HEK293 (cell line): Measurements from ENCODE around the gene RSPRY1.

Experiments
- CTCF ChIA-PET: fragments of 350-600 bp; formaldehyde crosslinking; extraction: SDS; loops from one replicate; lab custom pipeline; 2021; ENCODE audit warnings: antibody characterized with exemption; lab: Yijun Ruan, JAX
- POLR2A ChIA-PET: fragments of 300-600 bp; formaldehyde crosslinking; extraction: SDS; loops from one replicate; lab custom pipeline; 2020; ENCODE audit warnings: antibody characterized with exemption, inconsistent platforms; lab: Yijun Ruan, JAX
- H3K27ac ChIP-seq: fragments of 200-500 bp; sonication (Bioruptor generic); 2 replicates; pipeline ENCODE4 v1.5.1; 2014; ENCODE audit warnings: low read depth, low read length, control low read depth, inconsistent platforms; ENCODE audit errors: extremely low read depth
- H3K36me3 ChIP-seq, 2 experiments: fragments of 200-500 bp in 1 of 2; sonication (Bioruptor generic) in 1 of 2; 1 replicate in 1 of 2; 2 replicates in 1 of 2; pipeline ENCODE4 v1.5.1; 2014 to 2017; ENCODE audit warnings: inconsistent platforms in 2 of 2, low read length in 2 of 2; ENCODE audit not compliant: control insufficient read depth in 2 of 2, insufficient read depth in 1 of 2
- H3K4me1 ChIP-seq: fragments of 200-500 bp; sonication (Bioruptor generic); 2 replicates; pipeline ENCODE4 v1.5.1; 2014; ENCODE audit warnings: mild to moderate bottlenecking, low read length, inconsistent platforms; ENCODE audit not compliant: control insufficient read depth, insufficient read depth
- H3K4me3 ChIP-seq: 2 replicates; pipeline ENCODE4 v1.5.1; 2011; ENCODE audit warnings: low read depth, mild to moderate bottlenecking, control low read depth, low read length, moderate library complexity
- H3K9me3 ChIP-seq: fragments of 200-500 bp; sonication (Bioruptor generic); 2 replicates; pipeline ENCODE4 v1.5.1; 2014; ENCODE audit warnings: low read depth, low read length, inconsistent platforms; ENCODE audit not compliant: control insufficient read depth, insufficient read depth
- SCRT1 ChIP-seq: fragments of 450-650 bp; formaldehyde crosslinking; IDR thresholded peaks from 2 replicates; pipeline ENCODE4 v1.5.1; 2016; ENCODE audit warnings: missing biosample characterization, missing genetic modification characterization, borderline replicate concordance
- SCRT2 ChIP-seq: fragments of 450-650 bp; formaldehyde crosslinking; IDR thresholded peaks from 2 replicates; pipeline ENCODE4 v1.5.1; 2016; ENCODE audit warnings: missing biosample characterization, missing genetic modification characterization
- ZFHX2 ChIP-seq: fragments of 450-650 bp; formaldehyde crosslinking; conservative IDR thresholded peaks from 2 replicates; pipeline ENCODE4 v1.5.1; 2016; ENCODE audit warnings: missing biosample characterization, missing genetic modification characterization
- ZFP41 ChIP-seq: fragments of 450-650 bp; formaldehyde crosslinking; IDR thresholded peaks from 2 replicates; pipeline ENCODE4 v1.5.1; 2016; ENCODE audit warnings: missing biosample characterization, missing genetic modification characterization, borderline replicate concordance
- ZIC2 ChIP-seq: fragments of 450-650 bp; formaldehyde crosslinking; IDR thresholded peaks from 2 replicates; pipeline ENCODE4 v1.5.1; 2016; ENCODE audit warnings: missing biosample characterization, missing genetic modification characterization
- ZNF211 ChIP-seq: fragments of 450-650 bp; formaldehyde crosslinking; IDR thresholded peaks from 2 replicates; pipeline ENCODE4 v1.5.1; 2016; ENCODE audit warnings: low read depth, missing biosample characterization, missing genetic modification characterization
- ZNF23 ChIP-seq: fragments of 450-650 bp; formaldehyde crosslinking; IDR thresholded peaks from 2 replicates; pipeline ENCODE4 v1.5.1; 2016; ENCODE audit warnings: missing biosample characterization, missing genetic modification characterization, borderline replicate concordance
- ZNF292 ChIP-seq: fragments of 450-650 bp; formaldehyde crosslinking; IDR thresholded peaks from 2 replicates; pipeline ENCODE4 v1.5.1; 2016; ENCODE audit warnings: low read depth, missing biosample characterization, missing genetic modification characterization, borderline replicate concordance
- ZNF37A ChIP-seq: fragments of 450-650 bp; IDR thresholded peaks from 2 replicates; pipeline ENCODE4 v1.5.1; 2018; ENCODE audit warnings: missing biosample characterization, missing genetic modification characterization
- ZNF600 ChIP-seq: fragments of 450-650 bp; formaldehyde crosslinking; IDR thresholded peaks from 2 replicates; pipeline ENCODE4 v1.5.1; 2016; ENCODE audit warnings: missing biosample characterization, missing genetic modification characterization
- ZNF610 ChIP-seq: fragments of 450-650 bp; formaldehyde crosslinking; IDR thresholded peaks from 2 replicates; pipeline ENCODE4 v1.5.1; 2016; ENCODE audit warnings: missing biosample characterization, missing genetic modification characterization, borderline replicate concordance
- TF ChIP-seq, protein P1 (sequence below): fragments of 450-650 bp; formaldehyde crosslinking; IDR thresholded peaks from 2 replicates; pipeline ENCODE4 v1.5.1; 2016; ENCODE audit warnings: missing biosample characterization, missing genetic modification characterization

The RSPRY1 gene

DNA sequence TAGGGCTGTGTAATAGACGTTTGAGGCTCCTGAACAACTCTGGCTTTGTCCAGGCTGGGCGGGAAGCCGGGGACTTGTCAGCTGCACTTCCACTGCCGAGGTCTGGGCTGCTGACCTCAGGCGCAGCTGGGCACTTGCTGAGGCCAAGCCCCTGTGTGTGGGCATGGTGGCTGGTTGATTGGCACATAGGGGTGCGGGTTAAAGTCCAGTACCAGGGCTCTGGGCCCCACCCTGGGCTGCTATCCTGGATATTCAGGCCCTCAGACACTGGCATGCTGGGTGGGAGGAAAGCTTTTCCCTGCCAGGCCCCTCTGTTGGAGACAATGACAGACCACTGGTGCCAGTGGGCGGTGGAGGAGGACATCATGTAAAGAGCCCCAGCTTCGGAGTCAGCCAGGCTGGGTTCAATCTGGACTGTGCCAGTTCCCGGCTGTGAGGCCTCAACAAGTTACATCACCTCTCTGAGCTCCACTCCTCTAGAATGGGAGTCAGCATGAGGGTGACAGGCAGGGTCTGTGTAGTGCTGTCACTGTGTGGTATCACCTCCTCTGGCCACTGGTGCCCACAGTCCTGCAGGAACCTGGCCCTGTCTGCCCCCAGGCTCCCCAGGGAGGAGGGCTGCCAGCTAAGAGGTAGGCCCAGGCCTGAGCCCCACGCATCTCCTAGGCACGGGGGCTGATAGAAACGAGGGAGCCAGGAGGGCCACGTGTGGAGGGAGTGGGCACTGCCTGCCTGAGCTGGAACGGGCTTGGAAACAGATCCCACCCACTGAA is 42.8 kb upstream of the RSPRY1 start:
- no peaks in the 10 kb centered on the region for H3K36me3 ChIP-seq
- no peak for TF ChIP-seq ZNF37A (tag by site-specific recombination)
- 0 out of 2 replicates have a peak, but pooled peaks have one; percentile 7 for TF ChIP-seq ZFHX2 (tag by site-specific recombination)
- TF ChIP-seq ZNF610 (tag by site-specific recombination), result no peak
- TF ChIP-seq ZNF292 (tag by site-specific recombination), result no peak
- TF ChIP-seq, all 188 proteins: peak for 1
- H3K27ac ChIP-seq, result no peak overlapping the region
- POLR2A ChIA-PET, result no interaction called here
- H3K4me1 ChIP-seq, result no peaks in the 10 kb centered on the region
- no peaks in the 10 kb centered on the region for H3K9me3 ChIP-seq
- CTCF ChIA-PET, result interaction anchor here (0.6 to 0.7 kb wide), 2 partner anchors 47 to 51 kb away, joined by 3 read pairs; partner anchors contain the start of gene CPNE2
- no peak overlapping the region for H3K4me3 ChIP-seq

DNA sequence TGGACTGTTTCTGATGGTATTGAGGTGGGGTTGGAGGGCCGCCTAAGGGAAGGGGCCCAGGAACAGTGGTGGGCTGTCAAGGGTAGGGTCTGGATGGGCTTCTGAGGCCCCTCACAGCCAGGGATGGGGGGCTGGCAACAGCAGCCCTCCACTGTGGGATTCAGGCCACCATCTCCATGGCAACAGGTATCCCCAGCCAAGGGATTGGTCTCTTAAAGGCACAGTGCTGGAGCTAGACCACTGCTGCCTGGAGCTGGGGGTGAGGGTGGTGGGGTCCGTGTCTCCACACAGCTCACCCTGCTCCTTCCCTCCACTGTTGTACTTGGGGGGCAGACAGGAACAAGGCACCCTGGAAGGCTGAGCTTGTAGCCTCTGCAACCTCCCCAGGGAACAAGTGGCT is 42.1 kb upstream of the RSPRY1 start:
- no peaks in the 10 kb centered on the region for H3K4me1 ChIP-seq
- H3K4me3 ChIP-seq, result no peak overlapping the region
- H3K27ac ChIP-seq, result no peak overlapping the region
- ChIA-PET CTCF (interaction anchor here (0.6 to 1.2 kb wide), 2 partner anchors 46 to 60 kb away, joined by 3 read pairs; no protein-coding TSS in a partner anchor), POLR2A (no interaction called here)
- no peaks in the 10 kb centered on the region for H3K36me3 ChIP-seq
- no peaks in the 10 kb centered on the region for H3K9me3 ChIP-seq
- TF ChIP-seq ZNF211 (tag by site-specific recombination), result no peak
- TF ChIP-seq SCRT2 (tag by site-specific recombination), result peak; percentile 90
- TF ChIP-seq ZNF600 (tag by site-specific recombination), result no peak
- no peak for TF ChIP-seq ZFP41
- TF ChIP-seq ZNF23 (tag by site-specific recombination), result no peak
- peak; percentile 77; the same call in 1 of the 2 replicates for TF ChIP-seq SCRT1 (tag by site-specific recombination)
- TF ChIP-seq, all 188 proteins: peak for 2

DNA sequence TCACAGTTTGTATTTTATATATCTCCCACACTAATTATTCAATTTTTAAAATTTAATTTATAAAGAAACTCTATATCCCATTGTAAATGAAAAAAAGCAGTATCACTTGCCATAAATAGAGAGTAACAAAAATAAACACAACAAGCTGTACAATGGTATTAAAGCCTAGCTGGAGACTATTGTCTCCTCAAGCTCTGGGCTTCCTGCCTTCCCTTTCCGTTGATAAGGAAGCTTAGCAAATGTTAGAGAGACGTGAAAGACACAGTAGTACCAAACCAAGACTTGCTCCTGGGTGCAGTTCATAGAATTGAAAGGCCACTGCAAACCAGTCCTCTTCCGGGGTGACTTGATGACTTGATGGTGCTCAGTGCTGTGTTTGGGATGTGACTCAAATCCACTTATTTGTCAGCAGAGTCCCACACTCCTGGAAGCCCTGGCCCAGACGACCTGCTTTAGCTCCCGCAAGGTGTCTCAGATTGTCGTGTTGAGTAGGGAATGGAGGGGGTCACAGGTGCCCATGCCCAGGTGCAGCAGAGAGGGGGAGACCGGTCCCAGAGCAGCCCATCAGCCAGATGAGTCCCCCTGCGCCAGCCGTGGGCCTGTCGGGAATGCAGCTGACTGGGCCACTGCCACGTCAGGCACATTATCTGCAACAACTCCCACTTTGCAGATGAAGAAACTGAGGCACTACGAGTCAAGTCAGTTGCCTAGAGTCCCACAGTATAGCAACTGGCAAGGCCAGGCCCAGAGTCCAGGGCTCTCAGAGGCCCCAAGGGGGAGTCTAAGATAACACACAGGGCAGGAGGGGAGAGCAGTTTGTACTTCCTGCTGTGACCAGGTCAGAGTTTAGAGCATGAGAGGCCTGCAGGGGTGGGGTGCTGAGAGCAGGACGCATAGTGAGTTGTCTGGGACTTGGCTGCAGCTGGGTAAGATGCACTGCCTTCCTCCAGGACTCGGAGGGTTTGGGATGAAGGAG is 40.8 kb upstream of the RSPRY1 start:
- H3K36me3 ChIP-seq, result no peaks in the 10 kb centered on the region
- TF ChIP-seq ZIC2, result 0 out of 2 replicates have a peak, but pooled peaks have one; percentile 17
- TF ChIP-seq, protein P1, sequence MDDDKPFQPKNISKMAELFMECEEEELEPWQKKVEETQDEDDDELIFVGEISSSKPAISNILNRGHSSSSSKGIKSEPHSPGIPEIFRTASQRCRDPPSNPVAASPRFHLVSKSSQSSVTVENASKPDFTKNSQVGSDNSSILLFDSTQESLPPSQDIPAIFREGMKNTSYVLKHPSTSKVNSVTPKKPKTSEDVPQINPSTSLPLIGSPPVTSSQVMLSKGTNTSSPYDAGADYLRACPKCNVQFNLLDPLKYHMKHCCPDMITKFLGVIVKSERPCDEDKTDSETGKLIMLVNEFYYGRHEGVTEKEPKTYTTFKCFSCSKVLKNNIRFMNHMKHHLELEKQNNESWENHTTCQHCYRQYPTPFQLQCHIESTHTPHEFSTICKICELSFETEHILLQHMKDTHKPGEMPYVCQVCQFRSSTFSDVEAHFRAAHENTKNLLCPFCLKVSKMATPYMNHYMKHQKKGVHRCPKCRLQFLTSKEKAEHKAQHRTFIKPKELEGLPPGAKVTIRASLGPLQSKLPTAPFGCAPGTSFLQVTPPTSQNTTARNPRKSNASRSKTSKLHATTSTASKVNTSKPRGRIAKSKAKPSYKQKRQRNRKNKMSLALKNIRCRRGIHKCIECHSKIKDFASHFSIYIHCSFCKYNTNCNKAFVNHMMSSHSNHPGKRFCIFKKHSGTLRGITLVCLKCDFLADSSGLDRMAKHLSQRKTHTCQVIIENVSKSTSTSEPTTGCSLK (tag by site-specific recombination), result no peak
- no peaks in the 10 kb centered on the region for H3K4me1 ChIP-seq
- no peaks in the 10 kb centered on the region for H3K9me3 ChIP-seq
- H3K4me3 ChIP-seq, result no peak overlapping the region
- CTCF ChIA-PET, result interaction anchor here (0.6 to 1.2 kb wide), 3 partner anchors 62 to 273 kb away, joined by 3 read pairs; no protein-coding TSS in a partner anchor
- H3K27ac ChIP-seq, result no peak overlapping the region
- POLR2A ChIA-PET, result no interaction called here
